HG03025 (cell line): ENCODE data around the gene IFIT1.
"Not testable (repeated sequence)": the region's sequence is repeated elsewhere in the genome, so short reads cannot be mapped to it uniquely, and the experiment has no call there.

Experiments
- ATAC-seq: cut with Tn5 transposase; IDR thresholded peaks from one replicate; pipeline ENCODE4 v1.9.1; 2021; ENCODE audit warnings: mild to moderate bottlenecking, moderate library complexity; ENCODE audit not compliant: unreplicated experiment, low FRiP score

The IFIT1 gene

GRCh38 chr10:89363729-89364442, 28.5 kb upstream of the IFIT1 start:
- no peak for ATAC-seq

- no peak for ATAC-seq
Measured at GRCh38 chr10:89364531-89364930, 27.9 kb upstream of the IFIT1 start.

GRCh38 chr10:89367529-89367928, 24.9 kb upstream of the IFIT1 start:
- ATAC-seq = no peak

DNA sequence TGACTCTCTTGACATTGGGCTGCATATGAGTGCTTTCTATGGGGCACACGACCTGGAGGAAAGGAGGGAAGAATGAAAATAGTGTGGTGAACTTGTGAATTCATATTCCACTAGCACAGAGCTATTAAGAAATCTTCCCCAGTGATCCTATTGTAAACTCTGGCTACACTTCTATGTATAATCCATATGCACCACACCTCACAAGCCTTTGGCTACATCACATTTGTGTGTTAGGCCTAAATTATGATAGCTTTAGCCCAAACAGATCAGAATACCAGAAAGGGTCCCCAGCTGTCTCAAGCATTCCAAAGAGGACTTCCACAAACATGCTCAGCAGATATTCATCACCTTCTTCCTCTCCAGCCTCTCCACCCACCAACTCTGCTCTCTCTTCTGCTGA, 24.3 kb upstream of the IFIT1 start:
- no peak for ATAC-seq

- ATAC-seq = no peak
Measured at GRCh38 chr10:89369156-89370105, 23.0 kb upstream of the IFIT1 start.

- no peak for ATAC-seq
Measured at GRCh38 chr10:89371079-89371478, 21.3 kb upstream of the IFIT1 start.

DNA sequence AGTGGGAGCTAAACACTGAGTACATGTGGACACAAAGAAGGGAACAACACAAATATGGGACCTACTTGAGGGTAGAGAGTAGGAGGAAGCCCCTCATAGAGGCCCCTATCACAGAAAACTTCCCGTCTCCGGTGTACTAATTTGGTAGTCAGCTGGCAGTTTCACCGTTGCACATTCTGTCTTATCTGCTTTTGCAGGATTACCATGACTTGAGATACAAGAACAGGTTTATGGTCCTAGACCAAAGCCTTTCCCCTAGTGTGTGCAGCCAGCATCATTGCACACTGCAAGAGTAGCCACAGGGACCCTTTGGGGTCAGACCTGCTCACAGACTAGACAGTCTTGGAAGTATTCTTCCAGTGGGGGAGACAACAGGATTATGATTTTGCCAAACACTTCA, 20.4 kb upstream of the IFIT1 start:
- no peak for ATAC-seq

DNA sequence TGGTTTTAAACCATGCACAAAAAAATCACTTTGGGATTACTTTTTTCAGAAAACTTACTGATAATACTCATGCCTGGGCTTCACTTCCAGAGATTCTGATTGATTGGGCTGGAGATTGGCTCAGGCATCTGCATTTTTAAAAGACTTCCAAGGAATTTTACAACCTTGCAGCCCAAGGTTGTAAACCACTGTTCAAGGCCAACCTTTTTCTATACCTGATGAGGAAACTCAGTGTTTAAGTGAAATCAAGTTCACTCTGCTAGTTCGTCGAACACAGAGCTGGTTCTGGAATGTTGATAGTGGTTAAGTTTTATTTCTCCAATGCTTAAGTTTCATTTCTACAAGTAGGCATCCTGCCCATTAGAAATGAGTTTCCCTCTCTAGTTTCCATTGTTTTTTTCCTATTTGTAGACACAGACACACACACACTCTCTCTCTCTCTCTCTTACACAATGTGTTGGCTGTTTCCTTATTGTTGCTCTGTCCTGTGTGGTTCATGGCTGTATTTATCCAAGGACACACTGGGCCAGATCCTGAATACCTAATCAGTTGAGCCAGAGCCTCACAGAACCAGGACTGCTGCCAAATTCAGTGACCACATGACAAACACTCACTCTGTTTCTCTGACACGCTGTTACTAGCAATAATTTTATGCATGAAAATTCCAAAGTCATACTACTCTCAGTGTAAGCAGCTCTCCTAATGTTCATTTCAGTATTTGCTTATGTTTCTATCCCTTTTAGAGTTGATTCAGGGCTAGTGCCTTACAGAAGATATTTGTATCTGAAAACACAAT, 18.3 kb upstream of the IFIT1 start:
- no peak for ATAC-seq

DNA sequence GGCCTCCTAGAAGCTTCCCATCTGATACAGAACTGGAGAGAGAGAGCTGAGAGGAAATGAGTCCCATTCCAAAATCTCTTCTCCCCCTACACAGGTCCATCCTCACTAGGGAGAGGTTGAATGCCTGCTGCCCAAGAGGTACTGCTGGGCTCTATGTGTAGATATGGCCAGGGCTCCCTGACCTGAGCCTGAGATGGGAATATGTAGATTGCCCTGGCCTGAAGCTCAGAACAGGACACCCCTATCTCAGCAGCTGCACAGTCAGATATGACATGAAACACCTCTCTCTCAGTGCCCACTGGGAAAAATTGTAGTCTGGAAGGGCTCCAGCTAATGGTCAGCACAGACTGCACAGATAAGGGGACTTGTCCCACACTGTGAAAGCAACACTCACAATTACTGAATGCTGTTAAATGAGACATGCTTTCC, 17.7 kb upstream of the IFIT1 start:
- ATAC-seq = no peak

- ATAC-seq = no peak
Measured at GRCh38 chr10:89377705-89378637, 14.5 kb upstream of the IFIT1 start, which contains the start of gene IFIT1B. Gene IFIT1B, plus strand, starts transcription at chr10:89378056. Its CDS starts 80 bp downstream, at chr10:89378136.

DNA sequence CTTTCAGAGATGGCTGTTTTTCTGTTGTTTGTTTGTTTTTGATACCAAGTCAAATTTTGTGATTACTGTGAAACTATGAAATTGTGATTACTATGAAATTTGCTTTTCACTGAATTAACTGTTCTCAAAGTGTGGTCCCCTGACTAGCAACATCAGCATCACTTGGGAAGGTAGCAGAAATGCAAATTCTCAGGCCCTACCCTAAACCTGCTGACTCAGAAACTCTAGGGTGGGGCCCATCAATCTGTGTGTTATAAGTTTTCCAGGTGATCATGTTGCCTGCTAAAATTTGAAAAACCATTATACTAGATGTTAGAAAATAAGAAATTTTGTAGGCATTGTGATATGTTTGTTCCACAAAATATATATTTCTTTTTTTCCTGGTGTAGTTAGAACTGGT, 13.3 kb upstream of the IFIT1 start:
- no peak for ATAC-seq

DNA sequence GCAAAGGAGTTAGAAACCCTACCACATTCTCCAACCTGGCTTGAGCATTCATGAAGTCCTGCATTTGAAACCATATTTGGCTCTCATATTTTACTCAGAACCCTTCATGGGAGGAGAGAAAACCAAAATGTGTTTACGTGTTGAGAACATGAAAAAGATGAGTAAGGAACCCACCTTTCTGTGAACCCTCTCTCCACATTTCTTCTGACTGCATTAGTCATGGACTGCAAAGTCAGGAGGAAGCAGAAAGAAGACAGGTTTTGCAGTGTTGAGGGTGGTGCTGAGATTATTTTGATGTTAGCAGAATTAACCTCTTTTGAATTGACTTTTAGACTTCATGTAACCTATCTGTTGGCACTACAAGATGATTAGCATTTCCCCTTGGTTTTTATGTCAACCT, 9.7 kb upstream of the IFIT1 start:
- ATAC-seq = no peak

DNA sequence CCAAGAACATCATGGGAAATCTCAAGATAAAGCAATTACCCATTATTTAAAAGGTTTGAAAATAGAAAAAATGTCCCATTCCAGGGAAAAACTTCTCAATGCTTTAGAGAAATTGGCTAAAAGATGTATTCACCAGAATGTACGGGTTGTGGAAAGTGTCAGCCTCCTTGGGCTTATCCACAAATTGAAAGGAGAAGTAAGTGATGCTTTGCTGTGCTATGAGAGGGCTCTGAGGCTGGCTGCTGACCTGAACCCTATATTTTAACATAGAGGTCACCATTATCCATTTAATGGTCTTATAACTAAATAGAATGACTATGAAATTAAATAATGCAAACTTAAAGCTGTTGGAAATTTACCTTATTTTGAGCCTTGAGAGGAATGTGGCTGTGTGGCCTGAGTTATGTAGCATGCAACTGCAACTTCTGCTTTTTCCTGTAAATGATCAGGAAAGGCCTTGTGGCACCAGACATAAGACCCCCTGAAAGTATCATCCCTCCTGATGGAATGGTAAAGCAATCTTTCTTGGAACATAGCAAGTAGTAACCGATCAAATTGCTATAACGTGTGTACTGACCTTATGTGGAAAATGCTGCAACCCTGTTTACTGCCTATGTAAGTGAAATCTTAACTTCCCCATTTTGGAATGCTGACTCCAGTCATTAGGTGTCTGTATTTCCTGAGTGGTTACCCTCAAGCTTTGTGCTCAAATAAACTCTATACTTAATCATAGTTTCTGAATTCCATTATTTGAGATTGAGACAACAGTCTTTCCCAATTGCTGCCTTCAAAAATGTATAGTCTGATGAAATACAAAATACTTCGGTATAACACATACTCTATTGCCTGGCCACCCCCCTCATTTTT, 7.7 kb upstream of the IFIT1 start:
- no peak for ATAC-seq

DNA sequence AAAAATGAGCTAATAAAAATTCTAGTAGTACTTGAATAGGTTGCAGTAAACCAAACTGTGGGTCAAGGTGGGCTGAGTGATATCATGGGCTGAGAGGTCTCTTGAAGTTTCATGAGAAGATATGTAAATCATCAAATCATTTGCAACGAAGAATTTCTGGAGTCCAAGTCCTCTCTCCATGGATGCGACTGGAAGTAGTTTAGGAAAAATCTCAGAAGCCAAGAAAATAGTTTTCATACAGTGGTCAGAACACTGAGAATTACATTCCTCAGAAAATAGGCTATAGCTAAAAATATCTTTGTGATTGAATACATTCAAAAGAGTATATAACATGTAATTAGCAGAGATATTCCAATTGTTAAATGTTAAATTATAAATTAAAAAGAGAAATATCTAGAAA, 3.6 kb upstream of the IFIT1 start:
- ATAC-seq = no peak

- no peak for ATAC-seq
Measured at GRCh38 chr10:89389254-89389653, 3.2 kb upstream of the IFIT1 start.

GRCh38 chr10:89390476-89391225, 1.8 kb upstream of the IFIT1 start:
- ATAC-seq = no peak

- ATAC-seq = not testable (repeated sequence)
Measured at GRCh38 chr10:89391226-89391576, 1.2 kb upstream of the IFIT1 start.

DNA sequence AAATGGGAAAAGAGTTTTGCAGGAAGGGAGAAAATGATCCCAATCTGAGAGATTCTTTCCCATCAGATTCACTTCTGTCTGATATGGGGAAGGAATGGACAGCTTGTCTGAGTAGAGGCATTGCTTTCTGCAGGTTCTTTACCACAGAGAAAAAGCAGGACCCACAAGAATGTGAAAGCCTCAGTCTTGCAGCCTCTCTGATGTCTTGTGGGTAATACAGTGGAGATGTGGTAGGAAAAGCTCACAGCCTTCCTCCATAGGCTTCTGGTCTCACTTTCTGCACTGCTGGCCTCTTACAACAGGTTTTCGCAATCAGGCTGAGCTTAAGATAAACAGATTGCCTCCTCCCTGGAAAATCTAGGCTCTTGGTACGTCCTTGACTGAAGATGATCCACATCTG, 551 bp downstream of the IFIT1 start:
- ATAC-seq = no peak
